HCT116 (cell line): ENCODE data around the gene KIF25. TPM values are rescaled to one million over a fixed set of nuclear protein-coding genes. Genes with fewer than 3 reads are reported as not detected.

Experiments
- ATAC-seq: fragments of 200-7000 bp; cut with Tn5 transposase; 2 replicates; pipeline ENCODE4 v1.9.1; 2020; ENCODE audit warnings: mild to moderate bottlenecking, moderate library complexity
- BruUV-seq: library from RNA; stranded (reverse); fragments of 400-500 nt; replicated peaks from 2 replicates; lab custom pipeline; 2021; lab: Mats Ljungman, UMichigan
- CTCF ChIA-PET: fragments of 300-600 bp; sonication (Branson Sonifier 250); formaldehyde crosslinking; loops from one replicate; lab custom pipeline; 2021; ENCODE audit warnings: antibody characterized with exemption; lab: Charles Lee
- POLR2A ChIA-PET: fragments of 300-600, 350-600 bp; sonication (Branson Sonifier 250); formaldehyde crosslinking; loops from one replicate; lab custom pipeline; 2021; ENCODE audit warnings: antibody characterized with exemption; lab: Charles Lee
- RAD21 ChIA-PET, 2 experiments: fragments of 300-600 bp; sonication (Branson Sonifier 250); formaldehyde crosslinking; loops; one replicate each; lab custom pipeline; 2023; ENCODE audit warnings: low total read pairs in 2 of 2; ENCODE audit not compliant: uncharacterized antibody in 2 of 2, unreplicated experiment in 2 of 2, low non-redundant PET in 1 of 2; lab: Charles Lee
- DNase-seq: peaks from one replicate; pipeline ENCODE4 v3.0.0-alpha.2; 2010; ENCODE audit warnings: low read depth, low spot score
- H2AFZ ChIP-seq: fragments of 200-600 bp; shearing (Covaris generic), sonication (generic); 2 replicates; pipeline ENCODE4 v1.6.1; 2017; ENCODE audit warnings: low read depth, mixed run types, mixed read lengths, antibody characterized with exemption, low read length; ENCODE audit not compliant: poor library complexity, severe bottlenecking
- H3K27ac ChIP-seq: 2 replicates; pipeline ENCODE4 v1.5.1; 2012; ENCODE audit warnings: low read depth, low read length
- H3K27me3 ChIP-seq: fragments of 200-600 bp; sonication (generic); 2 replicates; pipeline ENCODE4 v1.6.1; 2016; ENCODE audit warnings: mixed run types, low read length, mixed read lengths; ENCODE audit not compliant: insufficient read depth
- H3K36me3 ChIP-seq, 2 experiments: fragments of 200-500 bp in 1 of 2; fragments of 200-600 bp in 1 of 2; sonication (Bioruptor generic) in 1 of 2; sonication (generic) in 1 of 2; 2 replicates each; pipeline versions ENCODE4 v1.5.1 to v1.6.1; 2014 to 2016; ENCODE audit warnings: low read length in 2 of 2, inconsistent platforms in 1 of 2, mixed read lengths in 1 of 2, mixed run types in 1 of 2; ENCODE audit not compliant: insufficient read depth in 2 of 2, control insufficient read depth in 1 of 2
- H3K4me1 ChIP-seq, 2 experiments: fragments of 200-600 bp in 1 of 2; sonication (generic) in 1 of 2; 2 replicates each; pipeline versions ENCODE4 v1.5.1 to v1.6.1; 2012 to 2017; ENCODE audit warnings: low read length in 2 of 2, inconsistent platforms in 1 of 2, mild to moderate bottlenecking in 1 of 2, mixed read lengths in 1 of 2, mixed run types in 1 of 2, moderate library complexity in 1 of 2; ENCODE audit not compliant: insufficient read depth in 2 of 2, control insufficient read depth in 1 of 2
- H3K4me2 ChIP-seq: fragments of 200-600 bp; sonication (generic); 2 replicates; pipeline ENCODE4 v1.6.1; 2017; ENCODE audit warnings: mixed run types, low read length, mixed read lengths
- H3K4me3 ChIP-seq, 2 experiments: fragments of 200-600 bp in 1 of 2; sonication (generic) in 1 of 2; replicated peaks in 1 of 2; 2 replicates each; pipeline ENCODE4 v1.5.1; 2011 to 2016; ENCODE audit warnings: low read length in 2 of 2, control low read depth in 1 of 2, low read depth in 1 of 2, mild to moderate bottlenecking in 1 of 2, mixed read lengths in 1 of 2, mixed run types in 1 of 2
- H3K79me2 ChIP-seq: fragments of 200-600 bp; sonication (generic); 2 replicates; pipeline ENCODE4 v1.6.1; 2017; ENCODE audit warnings: mild to moderate bottlenecking, mixed run types, low read length, moderate library complexity, mixed read lengths; ENCODE audit not compliant: insufficient read depth
- H3K9ac ChIP-seq: fragments of 200-600 bp; sonication (generic); 2 replicates; pipeline ENCODE4 v1.6.1; 2016; ENCODE audit warnings: low read length, mixed read lengths
- H3K9me2 ChIP-seq: fragments of 200-600 bp; sonication (generic), shearing (Covaris generic); 2 replicates; pipeline ENCODE4 v1.6.1; 2017; ENCODE audit warnings: mixed run types, mild to moderate bottlenecking, moderate library complexity; ENCODE audit not compliant: insufficient read depth
- H3K9me3 ChIP-seq, 2 experiments: fragments of 200-500 bp in 1 of 2; fragments of 200-600 bp in 1 of 2; sonication (Bioruptor generic) in 1 of 2; sonication (generic) in 1 of 2; 2 replicates each; pipeline ENCODE4 v1.6.1; 2014 to 2017; ENCODE audit warnings: low read length in 2 of 2, mixed read lengths in 2 of 2, inconsistent platforms in 1 of 2, low read depth in 1 of 2, mild to moderate bottlenecking in 1 of 2, mixed run types in 1 of 2, moderate library complexity in 1 of 2; ENCODE audit not compliant: control insufficient read depth in 1 of 2, insufficient read depth in 1 of 2
- H4K20me1 ChIP-seq: fragments of 200-600 bp; sonication (generic), shearing (Covaris generic); 2 replicates; pipeline ENCODE4 v1.6.1; 2017; ENCODE audit warnings: mixed run types, mild to moderate bottlenecking, moderate library complexity; ENCODE audit not compliant: insufficient read depth
- ATF3 ChIP-seq: IDR thresholded peaks from 2 replicates; pipeline ENCODE4 v1.6.1; 2012
- CBX3 ChIP-seq: IDR thresholded peaks from 2 replicates; pipeline ENCODE4 v1.6.1; 2012; ENCODE audit warnings: low read depth
- CEBPB ChIP-seq: IDR thresholded peaks from 2 replicates; pipeline ENCODE4 v1.6.1; 2012; ENCODE audit warnings: low read depth
- EGR1 ChIP-seq: IDR thresholded peaks from 2 replicates; pipeline ENCODE4 v1.6.1; 2012; ENCODE audit warnings: low read depth
- EZH2phosphoT487 ChIP-seq: fragments of 200-600 bp; IDR thresholded peaks from 2 replicates; pipeline ENCODE4 v1.6.1; 2018; ENCODE audit warnings: antibody characterized with exemption, borderline replicate concordance
- JUND ChIP-seq: IDR thresholded peaks from 2 replicates; pipeline ENCODE4 v1.6.1; 2012
- POLR2A ChIP-seq: IDR thresholded peaks from 2 replicates; pipeline ENCODE4 v1.7.0; 2011; ENCODE audit warnings: borderline replicate concordance; ENCODE audit not compliant: insufficient read depth, insufficient read length; ENCODE audit errors: extremely low read depth
- RAD21 ChIP-seq: IDR thresholded peaks from 2 replicates; pipeline ENCODE4 v1.6.1; 2012; ENCODE audit warnings: low read depth, mild to moderate bottlenecking
- SIN3A ChIP-seq: IDR thresholded peaks from 2 replicates; pipeline ENCODE4 v1.6.1; 2012; ENCODE audit warnings: low read depth
- SP1 ChIP-seq: IDR thresholded peaks from 2 replicates; pipeline ENCODE4 v1.6.1; 2012; ENCODE audit warnings: low read depth
- SRF ChIP-seq: IDR thresholded peaks from 2 replicates; pipeline ENCODE4 v1.6.1; 2012; ENCODE audit warnings: low read depth
- TCF7L2 ChIP-seq: IDR thresholded peaks from 2 replicates; pipeline ENCODE4 v1.7.0; 2011; ENCODE audit warnings: borderline replicate concordance, inconsistent platforms; ENCODE audit not compliant: insufficient read depth, insufficient read length; ENCODE audit errors: extremely low read depth
- YY1 ChIP-seq: IDR thresholded peaks from 2 replicates; pipeline ENCODE4 v1.6.1; 2011; ENCODE audit warnings: low read length, low read depth, moderate library complexity, mild to moderate bottlenecking; ENCODE audit not compliant: insufficient replicate concordance; ENCODE audit errors: extremely low read depth
- ZFX ChIP-seq: fragments of 450-650 bp; IDR thresholded peaks from 2 replicates; pipeline ENCODE4 v1.6.1; 2017
- ZNF274 ChIP-seq: fragments of 200-500 bp; sonication (Bioruptor generic); IDR thresholded peaks from 2 replicates; pipeline ENCODE4 v1.6.1; 2014; ENCODE audit warnings: mild to moderate bottlenecking, low read depth, low read length, inconsistent platforms
- intact Hi-C: fragments of 100-400 bp; cut with micrococcal nuclease; formaldehyde crosslinking; loops from 2 replicates; pipeline ENCODE4 v1.10.0; 2022
- total RNA-seq: library from RNA; stranded (reverse); gene quantifications from one replicate; pipeline ENCODE4 v1.2.1, GENCODE V29; 2021; ENCODE audit not compliant: unreplicated experiment

The KIF25 gene
- total RNA-seq, 1 experiment from 2014 or later, result not detected

GRCh38 chr6:168081858-168082546 is 84.5 kb downstream of the KIF25 start:
- no peaks in the 10 kb centered on the region for H3K79me2 ChIP-seq
- H3K4me3 ChIP-seq, result no peak overlapping the region
- peaks cover 0 to 4% of the 10 kb centered on the region in 2 experiments; a peak in 1 of 4 replicates for H3K4me1 ChIP-seq
- H3K9ac ChIP-seq, result no peak overlapping the region
- H3K27me3 ChIP-seq, result peaks cover 7% of the 10 kb centered on the region; the same call in 1 of the 2 replicates
- DNase-seq (no peak), ATAC-seq (no peak)
- TF ChIP-seq TCF7L2 (no peak), JUND (no peak), CEBPB (no peak), POLR2A (no peak), EGR1 (no peak), SIN3A (no peak)
- no peaks in the 10 kb centered on the region for H3K9me2 ChIP-seq
- no TSS peak for BruUV-seq
- H3K9me3 ChIP-seq, result no peaks in the 10 kb centered on the region
- intact Hi-C loops, result no loop called here
- CTCF ChIA-PET, result no interaction called here
- RAD21 ChIA-PET, result no interaction called here
- no peak overlapping the region for H2AFZ ChIP-seq
- H3K4me2 ChIP-seq, result no peak overlapping the region
- H4K20me1 ChIP-seq, result no peaks in the 10 kb centered on the region
- POLR2A ChIA-PET, result no interaction called here
- H3K27ac ChIP-seq, result no peak overlapping the region
- H3K36me3 ChIP-seq, result no peaks in the 10 kb centered on the region

GRCh38 chr6:168082860-168083513 is 85.5 kb downstream of the KIF25 start:
- H3K9ac ChIP-seq, result no peak overlapping the region
- H4K20me1 ChIP-seq, result no peaks in the 10 kb centered on the region
- H3K27me3 ChIP-seq, result peaks cover 7% of the 10 kb centered on the region; the same call in 1 of the 2 replicates
- H3K27ac ChIP-seq, result no peak overlapping the region
- TF ChIP-seq ZFX (no peak), YY1 (no peak), POLR2A (no peak), RAD21 (no peak), CEBPB (no peak), SRF (no peak), EZH2phosphoT487 (no peak), CBX3 (no peak), SP1 (no peak), ATF3 (no peak), ZNF274 (no peak), TCF7L2 (no peak)
- ATAC-seq, result peak; percentile 41; the same call in 1 of the 2 replicates
- no peaks in the 10 kb centered on the region for H3K79me2 ChIP-seq
- no peak for DNase-seq
- H3K9me2 ChIP-seq, result no peaks in the 10 kb centered on the region
- ChIA-PET CTCF (no interaction called here), RAD21 (no interaction called here), POLR2A (no interaction called here)
- intact Hi-C loops, result no loop called here
- H3K4me1 ChIP-seq, result peaks cover 0 to 4% of the 10 kb centered on the region in 2 experiments; a peak in 1 of 4 replicates
- no peaks in the 10 kb centered on the region for H3K36me3 ChIP-seq
- H3K4me2 ChIP-seq, result no peak overlapping the region
- H3K9me3 ChIP-seq, result no peaks in the 10 kb centered on the region
- no TSS peak for BruUV-seq
- no peak overlapping the region for H2AFZ ChIP-seq
- no peak overlapping the region for H3K4me3 ChIP-seq
